GM21381 (cell line): ENCODE measurements around the gene SSC5D.

Experiments used
- ATAC-seq: cut with Tn5 transposase; IDR thresholded peaks from one replicate; pipeline ENCODE4 v1.9.1; 2021; ENCODE audit warnings: mild to moderate bottlenecking, moderate library complexity; ENCODE audit not compliant: unreplicated experiment

The SSC5D gene

GRCh38 chr19:55552620-55553019 is 64.4 kb downstream of the SSC5D start:
- no peak for ATAC-seq

GRCh38 chr19:55553217-55554182 is 65.3 kb downstream of the SSC5D start:
- ATAC-seq = no peak

- ATAC-seq = no peak
These were observed 66.1 kb downstream of the SSC5D start for GRCh38 chr19:55554302-55554701.

- ATAC-seq = no peak
These were observed 66.5 kb downstream of the SSC5D start for GRCh38 chr19:55554741-55555152.

- ATAC-seq = no peak
These were observed 71.4 kb downstream of the SSC5D start for GRCh38 chr19:55559684-55560083.

GRCh38 chr19:55563261-55563690 is 75.0 kb downstream of the SSC5D start:
- no peak for ATAC-seq

- no peak for ATAC-seq
These were observed 78.6 kb downstream of the SSC5D start for GRCh38 chr19:55566823-55567222.

GRCh38 chr19:55567708-55568328 is 79.6 kb downstream of the SSC5D start:
- no peak for ATAC-seq
